DMS114 treated with DMSO at 0.1 percent for 48 hours (cell line): ENCODE results near the gene PTK6.
"Not testable (repeated sequence)": the region's sequence is repeated elsewhere in the genome, so short reads cannot be mapped to it uniquely, and the experiment has no call there.

Experiments
- DNase-seq: peaks from one replicate; lab custom pipeline; 2025; ENCODE audit not compliant: unreplicated experiment; lab: John Stamatoyannopoulos, UW

Gene PTK6

DNA sequence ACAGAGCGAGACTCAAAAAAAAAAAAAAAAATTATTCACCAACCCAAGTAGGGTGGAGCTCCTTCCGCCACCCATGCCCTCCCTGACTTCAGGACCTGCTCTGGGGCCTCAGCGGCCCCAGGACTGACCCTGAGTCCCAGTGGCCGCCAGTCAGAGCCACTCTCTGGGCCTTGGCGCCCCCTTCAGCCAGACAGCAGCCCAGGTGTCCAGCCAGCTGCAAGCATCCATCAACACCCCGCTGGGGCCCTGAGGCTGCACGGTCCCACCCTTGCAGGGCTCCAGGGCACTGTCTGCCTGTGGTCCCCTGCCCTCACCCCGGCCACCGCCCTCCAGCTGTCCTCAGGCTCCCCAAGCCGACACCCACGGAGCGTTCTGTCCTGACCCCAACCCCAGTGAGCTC is 53.3 kb downstream of the PTK6 start:
- no peak for DNase-seq

DNA sequence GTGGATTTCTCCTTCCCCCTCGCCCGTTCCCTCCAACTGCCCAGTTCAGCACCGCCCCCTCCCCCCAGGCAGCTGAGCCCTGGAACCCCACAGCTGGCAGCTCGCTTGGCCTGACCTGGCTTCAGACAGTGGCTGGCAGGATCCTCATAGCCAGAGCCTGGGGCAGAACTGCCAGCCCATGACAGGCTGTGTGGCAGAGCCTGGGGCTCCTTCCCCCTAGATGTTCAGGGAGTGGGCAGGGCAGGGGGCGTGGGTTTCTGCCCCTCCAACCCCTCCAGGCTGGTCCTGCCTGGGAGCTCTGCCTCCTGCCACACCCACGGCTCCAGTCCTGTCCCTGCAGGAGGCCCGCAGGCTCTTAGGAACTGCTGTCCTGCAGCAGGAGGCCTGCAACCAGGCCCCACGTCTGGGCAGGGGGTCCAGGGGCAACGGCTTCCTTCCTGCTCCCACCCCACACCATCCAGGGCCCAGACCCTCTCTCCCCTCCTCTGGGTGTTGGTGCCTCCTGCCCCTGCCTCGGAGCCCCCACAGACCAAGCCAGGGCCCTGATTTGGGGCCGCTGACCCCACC is 55.1 kb downstream of the PTK6 start:
- DNase-seq = no peak

DNA sequence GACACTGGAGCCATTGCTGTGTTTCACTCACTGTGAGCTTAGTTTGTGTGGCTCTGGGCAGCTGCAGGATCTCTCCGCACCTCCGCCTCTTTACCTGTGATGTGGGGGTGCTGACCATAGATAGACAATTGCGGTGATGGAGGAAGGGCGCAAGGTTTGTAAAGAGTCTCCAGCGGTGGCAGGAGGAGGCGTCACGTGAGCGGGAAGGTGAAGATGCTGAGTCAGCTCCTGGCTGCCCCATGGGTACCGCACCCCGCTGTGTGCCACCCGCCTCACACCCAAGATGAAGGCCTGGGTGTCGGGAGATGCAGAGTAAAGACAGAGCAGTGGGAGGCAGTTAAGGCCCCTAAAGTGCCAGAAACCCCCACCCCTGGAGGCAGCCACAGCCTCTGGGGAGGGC is 55.7 kb downstream of the PTK6 start:
- DNase-seq = no peak

DNA sequence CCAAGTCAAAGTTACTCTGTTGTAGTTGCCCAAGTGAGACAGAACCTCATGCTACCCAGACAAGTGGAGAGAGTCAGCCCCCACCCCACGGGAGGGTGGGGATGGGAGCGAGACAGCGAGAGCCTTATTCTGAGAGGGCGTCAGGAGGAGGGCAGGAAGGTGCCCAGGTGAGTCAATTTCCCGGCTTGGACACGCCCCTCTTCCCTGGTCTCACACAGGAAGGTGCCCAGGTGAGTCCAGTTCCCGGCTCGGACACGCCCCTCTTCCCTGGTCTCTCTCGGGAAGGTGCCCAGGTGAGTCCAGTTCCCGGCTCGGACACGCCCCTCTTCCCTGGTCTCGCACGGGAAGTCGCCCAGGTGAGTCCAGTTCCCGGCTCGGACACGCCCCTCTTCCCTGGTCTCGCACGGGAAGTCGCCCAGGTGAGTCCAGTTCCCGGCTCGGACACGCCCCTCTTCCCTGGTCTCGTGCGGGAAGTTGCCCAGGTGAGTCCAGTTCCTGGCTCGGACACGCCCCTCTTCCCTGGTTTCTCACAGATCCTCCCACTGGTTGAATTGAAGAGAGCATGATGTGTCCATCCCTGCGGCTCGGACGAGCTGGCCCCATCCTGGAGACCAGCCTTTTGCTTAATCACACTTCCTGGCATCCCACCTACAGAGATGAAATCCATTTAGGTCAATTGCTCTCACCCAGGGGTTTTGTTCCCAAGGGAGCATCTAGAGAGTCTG is 57.3 kb downstream of the PTK6 start:
- DNase-seq = not testable (repeated sequence)

DNA sequence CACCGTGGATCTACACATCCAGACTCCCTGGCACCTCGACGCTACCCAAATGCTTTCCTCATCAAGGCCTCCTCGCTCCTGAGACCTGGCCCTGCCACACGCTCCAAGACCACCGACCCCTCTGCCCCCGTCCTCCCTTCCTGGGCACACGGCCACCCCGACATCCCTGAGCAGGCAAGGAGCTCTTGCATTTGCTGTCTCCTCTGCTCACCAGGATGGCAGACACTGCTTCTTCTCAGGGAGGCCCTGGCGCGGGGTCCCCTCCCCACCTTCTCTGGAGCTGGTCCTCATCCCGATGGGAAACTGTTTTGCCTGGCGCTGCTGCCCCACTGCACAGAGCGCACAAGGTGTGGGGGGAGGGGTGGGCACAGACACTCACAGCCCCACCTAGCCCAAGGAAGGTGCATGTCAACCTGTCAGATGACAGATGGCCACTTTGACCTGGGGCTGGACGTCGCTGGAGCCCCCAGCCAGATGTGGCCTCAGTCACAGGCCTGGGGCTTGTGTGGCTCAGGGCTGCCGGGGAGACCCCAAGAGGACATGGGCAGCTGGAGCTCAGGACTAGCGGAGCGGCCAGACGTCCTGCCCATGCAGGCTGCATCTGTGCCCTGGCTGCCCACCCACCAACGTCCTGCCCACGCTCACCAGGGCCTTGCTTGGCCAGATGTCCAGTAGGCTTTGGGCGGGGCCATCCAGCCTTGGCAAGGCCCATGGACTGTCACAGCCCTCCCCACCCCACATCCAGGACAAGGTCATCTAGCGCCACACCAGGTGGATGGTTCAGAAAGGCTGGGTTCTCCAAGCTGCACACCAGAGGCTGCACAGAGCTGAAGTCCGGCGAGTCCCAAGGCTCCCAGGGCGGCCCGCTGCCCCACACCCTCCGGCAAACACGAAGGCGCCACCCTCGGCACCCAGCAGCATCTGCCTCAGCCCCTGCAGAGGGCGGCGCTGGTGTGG is 58.6 kb downstream of the PTK6 start:
- DNase-seq = no peak
